HepG2 (cell line): ENCODE measurements around the gene NAT14. TPM values are rescaled to one million over a fixed set of nuclear protein-coding genes. Genes with fewer than 3 reads are reported as not detected.

Experiments
- BHLHE40 ChIP-seq: IDR thresholded peaks from 2 replicates; pipeline ENCODE4 v1.6.1; 2011; ENCODE audit warnings: low read length, improper control_type of control experiment
- CTCF ChIP-seq: sonication (generic); formaldehyde crosslinking; IDR thresholded peaks from 2 replicates; pipeline ENCODE4 v1.5.0; 2020; ENCODE audit warnings: mild to moderate bottlenecking, missing genetic modification reagents, moderate library complexity
- FOXC1 ChIP-seq: sonication (generic); formaldehyde crosslinking; IDR thresholded peaks from 2 replicates; pipeline ENCODE4 v1.8.0; 2022; ENCODE audit warnings: mild to moderate bottlenecking, missing genetic modification reagents, borderline replicate concordance
- MYPOP ChIP-seq: sonication (generic); formaldehyde crosslinking; IDR thresholded peaks from 2 replicates; pipeline ENCODE4 v1.8.1; 2023; ENCODE audit warnings: mild to moderate bottlenecking, moderate library complexity, missing genetic modification reagents
- PBX2 ChIP-seq: IDR thresholded peaks from 2 replicates; pipeline ENCODE4 v1.6.1; 2016; ENCODE audit warnings: control low read depth
- PLSCR1 ChIP-seq: sonication (generic); formaldehyde crosslinking; IDR thresholded peaks from 2 replicates; pipeline ENCODE4 v1.5.0; 2020; ENCODE audit warnings: missing genetic modification reagents, mild to moderate bottlenecking, borderline replicate concordance
- ZNF318 ChIP-seq: sonication (generic); formaldehyde crosslinking; IDR thresholded peaks from 2 replicates; pipeline ENCODE4 v1.4.0; 2020; ENCODE audit warnings: mild to moderate bottlenecking, missing genetic modification reagents
- ZNF503 ChIP-seq: sonication (generic); formaldehyde crosslinking; IDR thresholded peaks from 2 replicates; pipeline ENCODE4 v1.4.0; 2020; ENCODE audit warnings: missing genetic modification reagents
- ZNF546 ChIP-seq: sonication (generic); formaldehyde crosslinking; conservative IDR thresholded peaks from 2 replicates; pipeline ENCODE4 v1.8.1; 2023; ENCODE audit warnings: mild to moderate bottlenecking, missing genetic modification reagents
- polyA plus RNA-seq, 8 experiments: library from polyadenylated mRNA; depleted of rRNA in 3 of 8; stranded (reverse) in 7 of 8; unstranded in 1 of 8; fragments of >200 nt; fragmentation: Illumina TruSeq in 4 of 8; extraction: Trizol in 4 of 8; gene quantifications; 2 replicates each; pipeline versions ENCODE4 v1.2.1 to v1.2.3, GENCODE V29; 2011 to 2016; ENCODE audit warnings: low read depth in 4 of 8, missing spikeins in 1 of 8, mixed read lengths in 1 of 8; ENCODE audit not compliant: insufficient read depth in 1 of 8
- total RNA-seq, 5 experiments: library from RNA; depleted of rRNA; stranded (reverse); fragments of >200 nt; fragmentation: Illumina TruSeq; extraction: Trizol; gene quantifications; 2 replicates each; pipeline ENCODE4 v1.2.3, GENCODE V29; 2016; ENCODE audit warnings: low read depth in 1 of 5

NAT14 gene
- total and polyA plus RNA-seq, 2 of the 13 experiments (the other 11 are each of a cell fraction or from before 2014, with no cell fraction given): 20.7 to 22.3 TPM

- TF ChIP-seq ZNF503 (CRISPR knock-in tag) (no peak), BHLHE40 (no peak), MYPOP (CRISPR knock-in tag) (no peak), ZNF546 (CRISPR knock-in tag) (no peak), PLSCR1 (CRISPR knock-in tag) (no peak), ZNF318 (no peak), CTCF (CRISPR knock-in tag) (no peak), PBX2 (no peak), FOXC1 (no peak)
Observed at GRCh38 chr19:55483706-55484592, 1.0 kb upstream of the NAT14 start (continued).
